ENCODE results near the gene ZFP36L2. TPM values are rescaled to one million over a fixed set of nuclear protein-coding genes. Genes with fewer than 3 reads are reported as not detected.

Gene ZFP36L2
- total and polyA plus RNA-seq, 10 of the 15 experiments (the other 5 are each of a cell fraction or from before 2014, with no cell fraction given), result 4.3 to 64.9 (median 19.5) TPM

- intact Hi-C loops (cut with micrococcal nuclease; ENCODE audit: unreplicated experiment) (no loop called here), in situ Hi-C loops (cut with MboI) (no loop called here)
- no peak for TF ChIP-seq NFYA (IDR thresholded peaks at IDR 0.05; ENCODE audit: borderline replicate concordance, low read depth, low read length)
- TF ChIP-seq, protein P1, sequence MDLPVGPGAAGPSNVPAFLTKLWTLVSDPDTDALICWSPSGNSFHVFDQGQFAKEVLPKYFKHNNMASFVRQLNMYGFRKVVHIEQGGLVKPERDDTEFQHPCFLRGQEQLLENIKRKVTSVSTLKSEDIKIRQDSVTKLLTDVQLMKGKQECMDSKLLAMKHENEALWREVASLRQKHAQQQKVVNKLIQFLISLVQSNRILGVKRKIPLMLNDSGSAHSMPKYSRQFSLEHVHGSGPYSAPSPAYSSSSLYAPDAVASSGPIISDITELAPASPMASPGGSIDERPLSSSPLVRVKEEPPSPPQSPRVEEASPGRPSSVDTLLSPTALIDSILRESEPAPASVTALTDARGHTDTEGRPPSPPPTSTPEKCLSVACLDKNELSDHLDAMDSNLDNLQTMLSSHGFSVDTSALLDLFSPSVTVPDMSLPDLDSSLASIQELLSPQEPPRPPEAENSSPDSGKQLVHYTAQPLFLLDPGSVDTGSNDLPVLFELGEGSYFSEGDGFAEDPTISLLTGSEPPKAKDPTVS (IDR thresholded peaks at IDR 0.05; ENCODE audit: low read depth, low read length), result no peak
- no peak for TF ChIP-seq SP1 (IDR thresholded peaks at IDR 0.05; ENCODE audit: low read depth, low read length)
- no peak for TF ChIP-seq TAF1 (IDR thresholded peaks at IDR 0.05; ENCODE audit: borderline replicate concordance, low read depth, low read length)
- TF ChIP-seq EED (IDR thresholded peaks at IDR 0.05; ENCODE audit: low read depth), result no peak
- no peak for TF ChIP-seq ZSCAN29 (IDR thresholded peaks at IDR 0.05)
- no peak for TF ChIP-seq STAT3 (IDR thresholded peaks at IDR 0.05; ENCODE audit: low read depth, low read length)
- no peak for TF ChIP-seq MAX (IDR thresholded peaks at IDR 0.05; ENCODE audit: low read depth, low read length)
- TF ChIP-seq MTA3 (IDR thresholded peaks at IDR 0.05; ENCODE audit: borderline replicate concordance, low read length), result no peak
- TF ChIP-seq YY1 (IDR thresholded peaks at IDR 0.05; ENCODE audit: low read depth, low read length), result no peak
- TF ChIP-seq NFIC (IDR thresholded peaks at IDR 0.05; ENCODE audit: low read depth, low read length), result no peak
- TF ChIP-seq CHD2 (IDR thresholded peaks at IDR 0.05; ENCODE audit: borderline replicate concordance, low read depth, low read length), result no peak
- TF ChIP-seq, protein P2, sequence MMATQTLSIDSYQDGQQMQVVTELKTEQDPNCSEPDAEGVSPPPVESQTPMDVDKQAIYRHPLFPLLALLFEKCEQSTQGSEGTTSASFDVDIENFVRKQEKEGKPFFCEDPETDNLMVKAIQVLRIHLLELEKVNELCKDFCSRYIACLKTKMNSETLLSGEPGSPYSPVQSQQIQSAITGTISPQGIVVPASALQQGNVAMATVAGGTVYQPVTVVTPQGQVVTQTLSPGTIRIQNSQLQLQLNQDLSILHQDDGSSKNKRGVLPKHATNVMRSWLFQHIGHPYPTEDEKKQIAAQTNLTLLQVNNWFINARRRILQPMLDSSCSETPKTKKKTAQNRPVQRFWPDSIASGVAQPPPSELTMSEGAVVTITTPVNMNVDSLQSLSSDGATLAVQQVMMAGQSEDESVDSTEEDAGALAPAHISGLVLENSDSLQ (IDR thresholded peaks at IDR 0.05), result no peak
- no peak for TF ChIP-seq IKZF2 (IDR thresholded peaks at IDR 0.05)
- no peak for TF ChIP-seq MXI1 (IDR thresholded peaks at IDR 0.05; ENCODE audit: low read depth, low read length)
- no peak for TF ChIP-seq FOS (IDR thresholded peaks at IDR 0.05; ENCODE audit: borderline replicate concordance, extremely low read depth, insufficient read length)
- no peak for TF ChIP-seq DPF2 (IDR thresholded peaks at IDR 0.05)
- TF ChIP-seq TBL1XR1 (IDR thresholded peaks at IDR 0.05; ENCODE audit: low read depth, low read length), result no peak
- TF ChIP-seq JUNB (IDR thresholded peaks at IDR 0.05), result no peak
- no peak for TF ChIP-seq LARP7 (IDR thresholded peaks at IDR 0.05)
- BruUV-seq (replicated peaks), result no TSS peak
- H2AFZ ChIP-seq (ENCODE audit: control insufficient read depth, low read depth, low read length), result no peak overlapping the region
- SMC1A ChIA-PET (ENCODE audit: uncharacterized antibody, unreplicated experiment), result interaction anchor here (0.6 kb wide), 1 partner anchor 305 kb away, joined by 3 read pairs; no protein-coding TSS in a partner anchor
- no peak for DNase-seq (ENCODE audit: low read depth, low spot score)
- CTCF ChIA-PET, result interaction anchor here (0.6 to 2.6 kb wide), 2 partner anchors 34 to 221 kb away, joined by 3 to 7 read pairs; no protein-coding TSS in a partner anchor
- H3K9ac ChIP-seq (ENCODE audit: control insufficient read depth, insufficient read depth, low read length), result no peak overlapping the region
- H3K4me2 ChIP-seq (ENCODE audit: control insufficient read depth, insufficient read depth), result no peak overlapping the region
- no peaks in the 10 kb centered on the region for H3K79me2 ChIP-seq (ENCODE audit: control insufficient read depth, insufficient read depth, low read length)
- POLR2A ChIA-PET, result no interaction called here
- FAIRE-seq, result no peak
- RAD21 ChIA-PET (ENCODE audit: unreplicated experiment), result interaction anchor here (0.6 kb wide), 1 partner anchor 290 kb away, joined by 3 read pairs; no protein-coding TSS in a partner anchor
- no peaks in the 10 kb centered on the region for H3K9me3 ChIP-seq (replicated peaks; ENCODE audit: control insufficient read depth, insufficient read depth, low read length)
- H3K36me3 ChIP-seq (ENCODE audit: control insufficient read depth in 2 of 2, insufficient read depth in 2 of 2, low read length in 1 of 2), result peaks cover 0 to 4% of the 10 kb centered on the region in 2 experiments; a peak in 2 of 4 replicates
- no peaks in the 10 kb centered on the region for H3K27me3 ChIP-seq (replicated peaks in 1 of 2; ENCODE audit: control insufficient read depth in 2 of 2, insufficient read depth in 2 of 2, low read length in 1 of 2)
- no peak overlapping the region for H3K27ac ChIP-seq (ENCODE audit: control insufficient read depth, insufficient read depth)
- no peak for ATAC-seq
- H4K20me1 ChIP-seq (ENCODE audit: control insufficient read depth, insufficient read depth), result no peaks in the 10 kb centered on the region
- no peaks in the 10 kb centered on the region for H3K4me1 ChIP-seq (ENCODE audit: control insufficient read depth, insufficient read depth, low read length)
- no peak overlapping the region for H3K4me3 ChIP-seq
- WGBS (ENCODE audit: insufficient coverage, insufficient replicate concordance, low lambda C conversion rate, missing lambda C conversion rate), result 100% methylated on average over 6 of the region's 6 CpGs
Measured at GRCh38 chr2:43262951-43263350, 36.5 kb upstream of the ZFP36L2 start.
